Calu3 (cell line): ENCODE results near the gene PRSS3. TPM values are rescaled to one million over a fixed set of nuclear protein-coding genes. Genes with fewer than 3 reads are reported as not detected.
"Not testable (repeated sequence)": the region's sequence is repeated elsewhere in the genome, so short reads cannot be mapped to it uniquely, and the experiment has no call there.

Source experiments
- BruUV-seq: library from RNA; stranded (reverse); fragments of 400-500 nt; replicated peaks from 2 replicates; lab custom pipeline; 2021; lab: Mats Ljungman, UMichigan
- CTCF ChIA-PET: fragments of 300-600 bp; sonication (Branson Sonifier 250); formaldehyde crosslinking; loops from one replicate; lab custom pipeline; 2022; ENCODE audit warnings: antibody characterized with exemption; lab: Charles Lee
- DNase-seq: peaks from one replicate; pipeline ENCODE4 v3.0.0; 2022
- H3K27ac Mint-ChIP-seq: one replicate; pipeline ENCODE4 v1.8.0; 2022; ENCODE audit warnings: mixed read lengths; ENCODE audit not compliant: unreplicated experiment
- H3K27me3 Mint-ChIP-seq: one replicate; pipeline ENCODE4 v1.8.0; 2022; ENCODE audit warnings: mixed read lengths; ENCODE audit not compliant: unreplicated experiment
- H3K36me3 Mint-ChIP-seq: one replicate; pipeline ENCODE4 v1.8.0; 2022; ENCODE audit warnings: mild to moderate bottlenecking, moderate library complexity, mixed read lengths; ENCODE audit not compliant: insufficient read depth, unreplicated experiment
- H3K4me1 Mint-ChIP-seq: one replicate; pipeline ENCODE4 v1.8.0; 2022; ENCODE audit warnings: mild to moderate bottlenecking, low read depth, mixed read lengths; ENCODE audit not compliant: unreplicated experiment
- H3K4me3 Mint-ChIP-seq: one replicate; pipeline ENCODE4 v1.8.0; 2022; ENCODE audit warnings: mild to moderate bottlenecking, low read depth, moderate library complexity, mixed read lengths; ENCODE audit not compliant: unreplicated experiment
- H3K9me3 Mint-ChIP-seq: one replicate; pipeline ENCODE4 v1.8.0; 2022; ENCODE audit warnings: low read depth, mixed read lengths; ENCODE audit not compliant: unreplicated experiment
- intact Hi-C: fragments of 100-400 bp; cut with micrococcal nuclease; formaldehyde crosslinking; loops from one replicate; pipeline ENCODE4 v1.10.0; 2022; ENCODE audit not compliant: unreplicated experiment
- total RNA-seq: library from RNA; stranded (reverse); gene quantifications from 2 replicates; pipeline ENCODE4 v1.2.3, GENCODE V29; 2022
- TF ChIP-seq, protein P1 (sequence below): fragments of 200-600 bp; IDR thresholded peaks from one replicate; pipeline ENCODE4 v1.8.0; 2022; ENCODE audit warnings: antibody characterized with exemption; ENCODE audit not compliant: unreplicated experiment

Gene PRSS3
- total RNA-seq, 1 experiment from 2014 or later, result 19.0 TPM

DNA sequence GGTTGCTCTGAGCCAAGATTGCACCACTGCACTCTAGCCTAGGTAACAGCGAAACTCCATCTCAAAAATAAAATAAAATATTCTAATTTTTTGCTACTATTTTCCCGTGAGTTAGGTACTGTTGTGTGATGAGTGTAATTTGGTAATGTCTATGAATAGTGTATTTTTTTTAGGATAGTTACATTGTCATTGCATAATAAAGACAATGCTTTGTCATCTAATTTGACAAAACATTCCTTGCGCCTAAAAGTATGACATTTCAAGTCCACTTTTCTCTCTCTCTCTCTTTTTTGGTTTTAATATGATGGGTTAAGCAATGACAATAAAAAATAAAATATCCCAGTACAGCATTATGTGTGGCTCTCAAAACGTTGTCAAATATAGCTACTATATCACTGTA is 50.9 kb downstream of the PRSS3 start:
- peaks cover 34% of the 10 kb centered on the region for H3K4me1 Mint-ChIP-seq
- peaks cover 3% of the 10 kb centered on the region for H3K36me3 Mint-ChIP-seq
- H3K4me3 Mint-ChIP-seq, result no peak overlapping the region
- TF ChIP-seq, protein P1, sequence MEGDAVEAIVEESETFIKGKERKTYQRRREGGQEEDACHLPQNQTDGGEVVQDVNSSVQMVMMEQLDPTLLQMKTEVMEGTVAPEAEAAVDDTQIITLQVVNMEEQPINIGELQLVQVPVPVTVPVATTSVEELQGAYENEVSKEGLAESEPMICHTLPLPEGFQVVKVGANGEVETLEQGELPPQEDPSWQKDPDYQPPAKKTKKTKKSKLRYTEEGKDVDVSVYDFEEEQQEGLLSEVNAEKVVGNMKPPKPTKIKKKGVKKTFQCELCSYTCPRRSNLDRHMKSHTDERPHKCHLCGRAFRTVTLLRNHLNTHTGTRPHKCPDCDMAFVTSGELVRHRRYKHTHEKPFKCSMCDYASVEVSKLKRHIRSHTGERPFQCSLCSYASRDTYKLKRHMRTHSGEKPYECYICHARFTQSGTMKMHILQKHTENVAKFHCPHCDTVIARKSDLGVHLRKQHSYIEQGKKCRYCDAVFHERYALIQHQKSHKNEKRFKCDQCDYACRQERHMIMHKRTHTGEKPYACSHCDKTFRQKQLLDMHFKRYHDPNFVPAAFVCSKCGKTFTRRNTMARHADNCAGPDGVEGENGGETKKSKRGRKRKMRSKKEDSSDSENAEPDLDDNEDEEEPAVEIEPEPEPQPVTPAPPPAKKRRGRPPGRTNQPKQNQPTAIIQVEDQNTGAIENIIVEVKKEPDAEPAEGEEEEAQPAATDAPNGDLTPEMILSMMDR, result no peak
- H3K27me3 Mint-ChIP-seq, result no peaks in the 10 kb centered on the region
- no peaks in the 10 kb centered on the region for H3K9me3 Mint-ChIP-seq
- CTCF ChIA-PET, result interaction anchor here (0.7 kb wide), 1 partner anchor 108 kb away, joined by 4 read pairs; no protein-coding TSS in a partner anchor
- no peak for DNase-seq
- intact Hi-C loops, result no loop called here
- BruUV-seq, result no TSS peak
- H3K27ac Mint-ChIP-seq, result no peak overlapping the region

DNA sequence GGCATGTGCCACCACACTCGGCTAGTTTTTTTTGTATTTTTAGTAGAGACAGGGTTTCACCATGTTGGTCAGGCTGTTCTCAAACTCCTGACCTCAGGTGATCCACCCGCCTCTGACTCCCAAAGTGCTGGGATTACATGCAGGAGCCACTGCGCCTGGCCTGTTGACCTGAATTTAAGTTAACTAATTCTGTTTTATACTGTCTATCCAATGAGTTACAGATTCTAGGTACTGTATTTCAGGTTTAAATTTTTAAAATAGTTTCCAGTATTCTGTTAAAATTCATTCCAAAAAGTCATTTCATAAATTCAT is 52.5 kb downstream of the PRSS3 start:
- H3K9me3 Mint-ChIP-seq, H3K27ac Mint-ChIP-seq, CTCF ChIA-PET, H3K27me3 Mint-ChIP-seq, DNase-seq, H3K36me3 Mint-ChIP-seq, H3K4me3 Mint-ChIP-seq, intact Hi-C loops, BruUV-seq: not testable (repeated sequence)
- peaks cover 36% of the 10 kb centered on the region for H3K4me1 Mint-ChIP-seq

Other genes with a start within 250 kb of the PRSS3 start
- 24.5 and 26.2 TPM in 2 replicates for gene UBE2R2, start 21.6 kb downstream of the PRSS3 start, total RNA-seq